WTC11 (cell line): ENCODE results near the gene C4orf54. TPM values are rescaled to one million over a fixed set of nuclear protein-coding genes. Genes with fewer than 3 reads are reported as not detected.

Experiments used
- ATAC-seq: fragments of 200-7000 bp; cut with Tn5 transposase; 2 replicates; pipeline ENCODE4 v1.10.0; 2021; ENCODE audit warnings: mild to moderate bottlenecking, moderate library complexity
- CTCF ChIA-PET: fragments of 300-600 bp; sonication (Branson Sonifier 250); formaldehyde crosslinking; loops from one replicate; lab custom pipeline; 2021; ENCODE audit warnings: antibody characterized with exemption; lab: Charles Lee
- POLR2A ChIA-PET: fragments of 350-600 bp; sonication (Branson Sonifier 250); formaldehyde crosslinking; loops from one replicate; lab custom pipeline; 2021; ENCODE audit warnings: antibody characterized with exemption; lab: Charles Lee
- DNase-seq: peaks from one replicate; pipeline ENCODE4 v3.0.0; 2021; ENCODE audit warnings: low spot score
- H3K27ac Mint-ChIP-seq: 2 replicates; pipeline ENCODE4 v1.8.0; 2021; ENCODE audit warnings: mixed read lengths
- H3K27me3 Mint-ChIP-seq: 2 replicates; pipeline ENCODE4 v1.8.0; 2021; ENCODE audit warnings: low read depth, mild to moderate bottlenecking, moderate library complexity, mixed read lengths
- H3K36me3 Mint-ChIP-seq: 2 replicates; pipeline ENCODE4 v1.8.0; 2021; ENCODE audit warnings: mixed read lengths
- H3K4me1 Mint-ChIP-seq: 2 replicates; pipeline ENCODE4 v1.8.0; 2022; ENCODE audit warnings: mixed read lengths
- H3K4me3 Mint-ChIP-seq: 2 replicates; pipeline ENCODE4 v1.8.0; 2021; ENCODE audit warnings: mild to moderate bottlenecking, moderate library complexity, mixed read lengths
- H3K9me3 Mint-ChIP-seq: 2 replicates; pipeline ENCODE4 v1.8.0; 2021; ENCODE audit warnings: mixed read lengths
- ATF6 ChIP-seq: sonication (generic); formaldehyde crosslinking; IDR thresholded peaks from 2 replicates; pipeline ENCODE4 v1.8.1; 2023; ENCODE audit warnings: mild to moderate bottlenecking, missing genetic modification reagents
- CBFB ChIP-seq: sonication (generic); formaldehyde crosslinking; IDR thresholded peaks from 2 replicates; pipeline ENCODE4 v1.8.1; 2022; ENCODE audit warnings: mild to moderate bottlenecking, low read depth, missing genetic modification reagents
- CREM ChIP-seq: sonication (generic); formaldehyde crosslinking; IDR thresholded peaks from 2 replicates; pipeline ENCODE4 v1.8.1; 2022; ENCODE audit warnings: mild to moderate bottlenecking, missing genetic modification reagents, moderate library complexity
- CTCF ChIP-seq: fragments of 200-600 bp; IDR thresholded peaks from 2 replicates; pipeline ENCODE4 v1.8.0; 2022; ENCODE audit warnings: antibody characterized with exemption
- FOXJ3 ChIP-seq: sonication (generic); formaldehyde crosslinking; IDR thresholded peaks from 2 replicates; pipeline ENCODE4 v1.9.0; 2021; ENCODE audit warnings: missing genetic modification reagents, mild to moderate bottlenecking, borderline replicate concordance
- NR3C1 ChIP-seq: sonication (generic); formaldehyde crosslinking; conservative IDR thresholded peaks from 2 replicates; pipeline ENCODE4 v1.8.1; 2023; ENCODE audit warnings: low read depth, mild to moderate bottlenecking, missing genetic modification reagents
- ZNF121 ChIP-seq: sonication (generic); formaldehyde crosslinking; IDR thresholded peaks from 2 replicates; pipeline ENCODE4 v1.8.0; 2023; ENCODE audit warnings: missing genetic modification reagents
- total RNA-seq: library from RNA; stranded (reverse); gene quantifications from 3 replicates; pipeline ENCODE4 v1.2.3, GENCODE V29; 2021
- TF ChIP-seq, protein P1 (sequence below): sonication (generic); formaldehyde crosslinking; IDR thresholded peaks from 2 replicates; pipeline ENCODE4 v1.8.0; 2022; ENCODE audit warnings: mild to moderate bottlenecking, missing genetic modification reagents
- TF ChIP-seq, protein P2 (sequence below): fragments of 250-450 bp; sonication (Bioruptor Pico); IDR thresholded peaks from 2 replicates; pipeline ENCODE4 v1.9.0; 2021; ENCODE audit warnings: mild to moderate bottlenecking
- TF ChIP-seq, protein P3 (sequence below): sonication (generic); formaldehyde crosslinking; IDR thresholded peaks from 2 replicates; pipeline ENCODE4 v1.8.0; 2022; ENCODE audit warnings: missing genetic modification reagents
- TF ChIP-seq, protein P4 (sequence below): fragments of 250-450 bp; sonication (Bioruptor Pico); IDR thresholded peaks from 2 replicates; pipeline ENCODE4 v1.8.0; 2021; ENCODE audit warnings: mild to moderate bottlenecking

Gene C4orf54
- total RNA-seq, 1 experiment from 2014 or later: not detected

- TF ChIP-seq ATF6 (CRISPR knock-in tag) (no peak), CREM (no peak), CTCF (no peak)
- TF ChIP-seq, protein P1, sequence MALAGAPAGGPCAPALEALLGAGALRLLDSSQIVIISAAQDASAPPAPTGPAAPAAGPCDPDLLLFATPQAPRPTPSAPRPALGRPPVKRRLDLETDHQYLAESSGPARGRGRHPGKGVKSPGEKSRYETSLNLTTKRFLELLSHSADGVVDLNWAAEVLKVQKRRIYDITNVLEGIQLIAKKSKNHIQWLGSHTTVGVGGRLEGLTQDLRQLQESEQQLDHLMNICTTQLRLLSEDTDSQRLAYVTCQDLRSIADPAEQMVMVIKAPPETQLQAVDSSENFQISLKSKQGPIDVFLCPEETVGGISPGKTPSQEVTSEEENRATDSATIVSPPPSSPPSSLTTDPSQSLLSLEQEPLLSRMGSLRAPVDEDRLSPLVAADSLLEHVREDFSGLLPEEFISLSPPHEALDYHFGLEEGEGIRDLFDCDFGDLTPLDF (CRISPR knock-in tag): no peak
- TF ChIP-seq, protein P2, sequence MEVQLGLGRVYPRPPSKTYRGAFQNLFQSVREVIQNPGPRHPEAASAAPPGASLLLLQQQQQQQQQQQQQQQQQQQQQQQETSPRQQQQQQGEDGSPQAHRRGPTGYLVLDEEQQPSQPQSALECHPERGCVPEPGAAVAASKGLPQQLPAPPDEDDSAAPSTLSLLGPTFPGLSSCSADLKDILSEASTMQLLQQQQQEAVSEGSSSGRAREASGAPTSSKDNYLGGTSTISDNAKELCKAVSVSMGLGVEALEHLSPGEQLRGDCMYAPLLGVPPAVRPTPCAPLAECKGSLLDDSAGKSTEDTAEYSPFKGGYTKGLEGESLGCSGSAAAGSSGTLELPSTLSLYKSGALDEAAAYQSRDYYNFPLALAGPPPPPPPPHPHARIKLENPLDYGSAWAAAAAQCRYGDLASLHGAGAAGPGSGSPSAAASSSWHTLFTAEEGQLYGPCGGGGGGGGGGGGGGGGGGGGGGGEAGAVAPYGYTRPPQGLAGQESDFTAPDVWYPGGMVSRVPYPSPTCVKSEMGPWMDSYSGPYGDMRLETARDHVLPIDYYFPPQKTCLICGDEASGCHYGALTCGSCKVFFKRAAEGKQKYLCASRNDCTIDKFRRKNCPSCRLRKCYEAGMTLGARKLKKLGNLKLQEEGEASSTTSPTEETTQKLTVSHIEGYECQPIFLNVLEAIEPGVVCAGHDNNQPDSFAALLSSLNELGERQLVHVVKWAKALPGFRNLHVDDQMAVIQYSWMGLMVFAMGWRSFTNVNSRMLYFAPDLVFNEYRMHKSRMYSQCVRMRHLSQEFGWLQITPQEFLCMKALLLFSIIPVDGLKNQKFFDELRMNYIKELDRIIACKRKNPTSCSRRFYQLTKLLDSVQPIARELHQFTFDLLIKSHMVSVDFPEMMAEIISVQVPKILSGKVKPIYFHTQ (CRISPR knock-in tag): no peak
- TF ChIP-seq, protein P3, sequence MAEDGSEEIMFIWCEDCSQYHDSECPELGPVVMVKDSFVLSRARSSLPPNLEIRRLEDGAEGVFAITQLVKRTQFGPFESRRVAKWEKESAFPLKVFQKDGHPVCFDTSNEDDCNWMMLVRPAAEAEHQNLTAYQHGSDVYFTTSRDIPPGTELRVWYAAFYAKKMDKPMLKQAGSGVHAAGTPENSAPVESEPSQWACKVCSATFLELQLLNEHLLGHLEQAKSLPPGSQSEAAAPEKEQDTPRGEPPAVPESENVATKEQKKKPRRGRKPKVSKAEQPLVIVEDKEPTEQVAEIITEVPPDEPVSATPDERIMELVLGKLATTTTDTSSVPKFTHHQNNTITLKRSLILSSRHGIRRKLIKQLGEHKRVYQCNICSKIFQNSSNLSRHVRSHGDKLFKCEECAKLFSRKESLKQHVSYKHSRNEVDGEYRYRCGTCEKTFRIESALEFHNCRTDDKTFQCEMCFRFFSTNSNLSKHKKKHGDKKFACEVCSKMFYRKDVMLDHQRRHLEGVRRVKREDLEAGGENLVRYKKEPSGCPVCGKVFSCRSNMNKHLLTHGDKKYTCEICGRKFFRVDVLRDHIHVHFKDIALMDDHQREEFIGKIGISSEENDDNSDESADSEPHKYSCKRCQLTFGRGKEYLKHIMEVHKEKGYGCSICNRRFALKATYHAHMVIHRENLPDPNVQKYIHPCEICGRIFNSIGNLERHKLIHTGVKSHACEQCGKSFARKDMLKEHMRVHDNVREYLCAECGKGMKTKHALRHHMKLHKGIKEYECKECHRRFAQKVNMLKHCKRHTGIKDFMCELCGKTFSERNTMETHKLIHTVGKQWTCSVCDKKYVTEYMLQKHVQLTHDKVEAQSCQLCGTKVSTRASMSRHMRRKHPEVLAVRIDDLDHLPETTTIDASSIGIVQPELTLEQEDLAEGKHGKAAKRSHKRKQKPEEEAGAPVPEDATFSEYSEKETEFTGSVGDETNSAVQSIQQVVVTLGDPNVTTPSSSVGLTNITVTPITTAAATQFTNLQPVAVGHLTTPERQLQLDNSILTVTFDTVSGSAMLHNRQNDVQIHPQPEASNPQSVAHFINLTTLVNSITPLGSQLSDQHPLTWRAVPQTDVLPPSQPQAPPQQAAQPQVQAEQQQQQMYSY (CRISPR knock-in tag): no peak
- TF ChIP-seq, protein P4, sequence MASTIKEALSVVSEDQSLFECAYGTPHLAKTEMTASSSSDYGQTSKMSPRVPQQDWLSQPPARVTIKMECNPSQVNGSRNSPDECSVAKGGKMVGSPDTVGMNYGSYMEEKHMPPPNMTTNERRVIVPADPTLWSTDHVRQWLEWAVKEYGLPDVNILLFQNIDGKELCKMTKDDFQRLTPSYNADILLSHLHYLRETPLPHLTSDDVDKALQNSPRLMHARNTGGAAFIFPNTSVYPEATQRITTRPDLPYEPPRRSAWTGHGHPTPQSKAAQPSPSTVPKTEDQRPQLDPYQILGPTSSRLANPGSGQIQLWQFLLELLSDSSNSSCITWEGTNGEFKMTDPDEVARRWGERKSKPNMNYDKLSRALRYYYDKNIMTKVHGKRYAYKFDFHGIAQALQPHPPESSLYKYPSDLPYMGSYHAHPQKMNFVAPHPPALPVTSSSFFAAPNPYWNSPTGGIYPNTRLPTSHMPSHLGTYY (CRISPR knock-in tag): no peak
Observed at GRCh38 chr4:99645638-99646037, 12.0 kb downstream of the C4orf54 start (continued).

- H3K27me3 Mint-ChIP-seq: peaks cover 75% of the 10 kb centered on the region
- peak; percentile 95 for ATAC-seq
- no peaks in the 10 kb centered on the region for H3K9me3 Mint-ChIP-seq
- peaks cover 60% of the 10 kb centered on the region for H3K4me1 Mint-ChIP-seq
- ChIA-PET POLR2A (interaction anchor here (0.7 kb wide), 1 partner anchor 49 kb away, joined by 6 read pairs; no protein-coding TSS in a partner anchor), CTCF (interaction anchor here (0.7 to 1.9 kb wide), 5 partner anchors 36 to 166 kb away, joined by 3 to 11 read pairs (median 5); no protein-coding TSS in a partner anchor)
- peak overlapping the region; percentile 24 for H3K4me3 Mint-ChIP-seq
- H3K36me3 Mint-ChIP-seq: no peaks in the 10 kb centered on the region
- DNase-seq: no peak
- no peak overlapping the region for H3K27ac Mint-ChIP-seq
- TF ChIP-seq NR3C1 (no peak), ZNF121 (no peak), CBFB (no peak), FOXJ3 (CRISPR knock-in tag) (no peak)
Observed at GRCh38 chr4:99645036-99645435, 12.6 kb downstream of the C4orf54 start.
